ENCODE data around the gene CLDN24.

Gene CLDN24

GRCh38 chr4:183272384-183272783 is 49.8 kb downstream of the CLDN24 start:
- no peak for DNase-seq
